Cardiac fibroblast (primary cell): ENCODE data around the gene BIK.
A peak's percentile ranks its signal among the peaks of the same experiment; 100 is the strongest.

Source experiments
- DNase-seq, 2 donors: peaks; one replicate each; pipeline versions ENCODE4 v3.0.0 to v3.0.0-alpha.2; 2010; ENCODE audit warnings: low read depth in 2 of 2
- H3K4me3 ChIP-seq, 2 donors: replicated peaks in 1 of 2; 1 replicate in 1 of 2; 2 replicates in 1 of 2; pipeline ENCODE4 v1.5.1; 2011; ENCODE audit warnings: low read depth in 2 of 2, low read length in 2 of 2, mild to moderate bottlenecking in 2 of 2, moderate library complexity in 1 of 2
- TF ChIP-seq, protein P1 (sequence below): IDR thresholded peaks from one replicate; pipeline ENCODE4 v1.5.1; 2011; ENCODE audit warnings: low read depth, mild to moderate bottlenecking, low read length, inconsistent platforms

Gene BIK

GRCh38 chr22:43092085-43092484 is 18.5 kb upstream of the BIK start:
- TF ChIP-seq, protein P1, sequence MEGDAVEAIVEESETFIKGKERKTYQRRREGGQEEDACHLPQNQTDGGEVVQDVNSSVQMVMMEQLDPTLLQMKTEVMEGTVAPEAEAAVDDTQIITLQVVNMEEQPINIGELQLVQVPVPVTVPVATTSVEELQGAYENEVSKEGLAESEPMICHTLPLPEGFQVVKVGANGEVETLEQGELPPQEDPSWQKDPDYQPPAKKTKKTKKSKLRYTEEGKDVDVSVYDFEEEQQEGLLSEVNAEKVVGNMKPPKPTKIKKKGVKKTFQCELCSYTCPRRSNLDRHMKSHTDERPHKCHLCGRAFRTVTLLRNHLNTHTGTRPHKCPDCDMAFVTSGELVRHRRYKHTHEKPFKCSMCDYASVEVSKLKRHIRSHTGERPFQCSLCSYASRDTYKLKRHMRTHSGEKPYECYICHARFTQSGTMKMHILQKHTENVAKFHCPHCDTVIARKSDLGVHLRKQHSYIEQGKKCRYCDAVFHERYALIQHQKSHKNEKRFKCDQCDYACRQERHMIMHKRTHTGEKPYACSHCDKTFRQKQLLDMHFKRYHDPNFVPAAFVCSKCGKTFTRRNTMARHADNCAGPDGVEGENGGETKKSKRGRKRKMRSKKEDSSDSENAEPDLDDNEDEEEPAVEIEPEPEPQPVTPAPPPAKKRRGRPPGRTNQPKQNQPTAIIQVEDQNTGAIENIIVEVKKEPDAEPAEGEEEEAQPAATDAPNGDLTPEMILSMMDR = no peak
- DNase-seq = no peak
- no peak overlapping the region for H3K4me3 ChIP-seq

DNA sequence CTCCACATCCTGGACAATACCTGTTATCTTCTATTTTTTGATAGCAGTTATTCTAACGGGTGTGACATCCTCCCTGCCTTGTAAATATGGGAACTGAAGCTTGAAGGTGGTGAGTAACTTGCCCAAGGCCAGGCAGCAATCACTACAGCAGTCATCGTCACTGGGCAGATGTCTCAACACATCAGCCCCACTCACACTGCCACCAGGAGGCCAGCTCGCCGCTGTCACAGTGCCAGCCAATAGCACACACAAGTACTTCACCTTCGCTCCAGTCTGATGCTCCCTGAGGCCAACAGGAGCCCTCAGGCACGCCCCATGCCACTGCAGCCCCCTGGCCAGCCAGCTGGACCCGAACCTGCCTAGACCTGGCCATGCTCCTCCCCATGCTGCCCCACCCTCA is 16.5 kb upstream of the BIK start:
- peak in 1 of 2 donors; percentile 26 for DNase-seq
- TF ChIP-seq, protein P1 = no peak
- H3K4me3 ChIP-seq = no peak overlapping the region

GRCh38 chr22:43094551-43094950 is 16.0 kb upstream of the BIK start:
- TF ChIP-seq, protein P1 = no peak
- no peak for DNase-seq
- H3K4me3 ChIP-seq = no peak overlapping the region

- TF ChIP-seq, protein P1 = no peak
- no peak for DNase-seq
- no peak overlapping the region for H3K4me3 ChIP-seq
Measured at GRCh38 chr22:43096420-43096819, 14.1 kb upstream of the BIK start.

DNA sequence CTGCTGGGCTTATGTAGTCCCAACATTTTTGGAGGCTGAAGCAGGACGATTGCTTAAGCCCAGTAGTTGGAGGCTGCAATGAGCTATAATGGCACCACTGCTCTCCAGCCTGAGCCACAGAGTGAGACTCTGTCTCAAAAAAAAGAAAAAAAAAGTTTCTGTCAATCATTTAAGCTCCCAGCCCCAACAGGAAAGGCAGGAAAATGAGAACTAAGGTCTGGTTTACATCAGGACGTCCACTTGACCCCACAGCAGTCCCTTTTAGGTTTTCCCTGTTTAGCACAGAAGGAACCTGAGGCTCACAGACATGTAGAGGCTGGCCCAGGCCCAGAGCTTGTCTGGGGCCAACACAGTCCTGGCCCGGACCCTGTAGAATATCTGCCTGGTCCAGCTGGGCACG is 12.2 kb upstream of the BIK start:
- TF ChIP-seq, protein P1 = no peak
- DNase-seq = peak in 1 of 2 donors; percentile 39

DNA sequence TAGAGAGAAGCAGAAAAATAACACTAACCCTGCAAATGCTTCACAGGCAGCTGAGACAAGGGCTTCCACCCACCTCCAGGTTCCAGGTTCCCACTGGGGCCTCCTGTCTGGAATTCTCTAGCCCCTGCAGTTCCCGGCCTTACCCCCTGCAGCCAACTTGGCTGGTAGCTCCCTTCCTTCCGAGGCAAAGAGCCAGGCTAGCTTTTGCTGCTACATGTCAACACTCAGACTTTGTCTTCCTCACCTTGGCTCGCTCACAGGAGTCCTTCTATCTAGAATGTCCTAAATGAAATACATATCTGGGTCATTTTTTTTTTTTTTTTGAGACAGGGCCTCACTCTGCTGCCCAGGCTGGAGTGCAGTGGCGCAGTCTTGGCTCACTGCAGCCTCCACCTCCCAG is 11.5 kb upstream of the BIK start:
- peak in 1 of 2 donors; percentile 52 for DNase-seq
- H3K4me3 ChIP-seq = no peak overlapping the region
- TF ChIP-seq, protein P1 = no peak

More for the DNA sequence above, 12.2 kb upstream of the BIK start:
- no peak overlapping the region for H3K4me3 ChIP-seq

DNA sequence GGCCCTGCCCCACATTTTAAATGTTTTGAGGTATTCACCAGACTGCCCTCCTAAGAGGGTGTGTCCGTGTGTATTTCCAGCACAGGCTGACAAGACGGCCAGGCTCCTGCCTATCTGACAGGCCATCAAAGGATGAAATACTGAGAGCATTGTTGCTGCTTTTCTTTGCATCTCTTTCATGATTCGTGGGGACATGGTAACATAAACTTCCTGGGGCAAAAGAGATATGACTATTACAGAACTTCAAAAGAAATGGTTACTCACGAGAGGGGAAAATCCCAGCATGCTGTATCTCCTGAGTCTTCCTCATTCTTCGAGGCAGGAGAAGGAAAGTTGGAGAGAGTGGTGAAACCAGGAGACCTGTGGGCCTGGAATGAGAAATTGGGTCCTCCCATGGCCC is 10.3 kb upstream of the BIK start:
- DNase-seq = no peak
- H3K4me3 ChIP-seq = no peak overlapping the region
- TF ChIP-seq, protein P1 = no peak
